Panc1 (cell line): ENCODE results near the gene DLG2. TPM values are rescaled to one million over a fixed set of nuclear protein-coding genes. Genes with fewer than 3 reads are reported as not detected.

Experiments
- ATAC-seq: fragments of 200-7000 bp; cut with Tn5 transposase; 2 replicates; pipeline ENCODE4 v1.9.1; 2020; ENCODE audit warnings: mild to moderate bottlenecking, moderate library complexity
- BruUV-seq: library from RNA; stranded (reverse); fragments of 400-500 nt; replicated peaks from 2 replicates; lab custom pipeline; 2021; lab: Mats Ljungman, UMichigan
- CTCF ChIA-PET: fragments of 300-600 bp; sonication (Branson Sonifier 250); formaldehyde crosslinking; loops from one replicate; lab custom pipeline; 2022; ENCODE audit warnings: antibody characterized with exemption; lab: Charles Lee
- POLR2A ChIA-PET: fragments of 300-600 bp; sonication (Branson Sonifier 250); formaldehyde crosslinking; loops from one replicate; lab custom pipeline; 2022; ENCODE audit warnings: antibody characterized with exemption; lab: Charles Lee
- DNase-seq: peaks from one replicate; pipeline ENCODE4 v3.0.0-alpha.2; 2010; ENCODE audit warnings: low read depth, low spot score
- H3K27ac ChIP-seq: 2 replicates; pipeline ENCODE4 v1.5.1; 2011; ENCODE audit warnings: mild to moderate bottlenecking, low read length, inconsistent platforms
- H3K27me3 ChIP-seq: fragments of 200-500 bp; sonication (Bioruptor generic); 2 replicates; pipeline ENCODE4 v1.6.0; 2014; ENCODE audit warnings: low read length, inconsistent platforms; ENCODE audit not compliant: control insufficient read depth, insufficient read depth
- H3K36me3 ChIP-seq: fragments of 200-500 bp; sonication (Bioruptor generic); 2 replicates; pipeline ENCODE4 v1.5.1; 2014; ENCODE audit warnings: inconsistent platforms, mild to moderate bottlenecking, low read length, moderate library complexity; ENCODE audit not compliant: control insufficient read depth, insufficient read depth
- H3K4me1 ChIP-seq: 2 replicates; pipeline ENCODE4 v1.5.1; 2011; ENCODE audit warnings: inconsistent platforms, mild to moderate bottlenecking, low read length, moderate library complexity; ENCODE audit not compliant: control insufficient read depth, insufficient read depth
- H3K4me3 ChIP-seq, 2 experiments: 2 replicates each; pipeline ENCODE4 v1.5.1; 2011 to 2012; ENCODE audit warnings: low read depth in 2 of 2, low read length in 2 of 2, mild to moderate bottlenecking in 2 of 2, inconsistent platforms in 1 of 2, moderate library complexity in 1 of 2
- H3K9me3 ChIP-seq: fragments of 200-500 bp; sonication (Bioruptor generic); 2 replicates; pipeline ENCODE4 v1.5.1; 2014; ENCODE audit warnings: low read depth, mild to moderate bottlenecking, inconsistent platforms, low read length, moderate library complexity; ENCODE audit not compliant: control insufficient read depth, insufficient read depth
- POLR2AphosphoS5 ChIP-seq: IDR thresholded peaks from 2 replicates; pipeline ENCODE4 v1.6.1; 2012; ENCODE audit warnings: mild to moderate bottlenecking, low read depth, low read length, moderate library complexity
- SIN3A ChIP-seq: IDR thresholded peaks from 2 replicates; pipeline ENCODE4 v1.6.1; 2012; ENCODE audit warnings: low read depth, mild to moderate bottlenecking, low read length, moderate library complexity, borderline replicate concordance; ENCODE audit not compliant: insufficient read depth
- TCF7L2 ChIP-seq: IDR thresholded peaks from 2 replicates; pipeline ENCODE4 v1.6.1; 2011; ENCODE audit warnings: mild to moderate bottlenecking, low read depth, low read length, inconsistent platforms
- in situ Hi-C: cut with HindIII; loops from 2 replicates; pipeline ENCODE4 v1.10.0; 2016; ENCODE audit warnings: low sequenced_read_pairs, low pct_unique_long_range_greater_than_20kb
- intact Hi-C: fragments of 100-400 bp; cut with micrococcal nuclease; formaldehyde crosslinking; loops from one replicate; pipeline ENCODE4 v1.10.0; 2022; ENCODE audit not compliant: unreplicated experiment
- total RNA-seq: library from RNA; stranded (reverse); gene quantifications from one replicate; pipeline ENCODE4 v1.2.1, GENCODE V29; 2021; ENCODE audit not compliant: unreplicated experiment
- TF ChIP-seq, protein P1 (sequence below), 2 experiments: IDR thresholded peaks; 2 replicates each; pipeline ENCODE4 v1.6.1; 2011 to 2012; ENCODE audit warnings: low read depth in 2 of 2, control low read depth in 1 of 2, low read length in 1 of 2, mild to moderate bottlenecking in 1 of 2, moderate library complexity in 1 of 2; ENCODE audit not compliant: insufficient read depth in 1 of 2
- TF ChIP-seq, protein P2 (sequence below): fragments of 450-650 bp; IDR thresholded peaks from 2 replicates; pipeline ENCODE4 v1.5.1; 2017; ENCODE audit warnings: mild to moderate bottlenecking

DLG2 gene
- total RNA-seq, 1 experiment from 2014 or later: 4.2 TPM

DNA sequence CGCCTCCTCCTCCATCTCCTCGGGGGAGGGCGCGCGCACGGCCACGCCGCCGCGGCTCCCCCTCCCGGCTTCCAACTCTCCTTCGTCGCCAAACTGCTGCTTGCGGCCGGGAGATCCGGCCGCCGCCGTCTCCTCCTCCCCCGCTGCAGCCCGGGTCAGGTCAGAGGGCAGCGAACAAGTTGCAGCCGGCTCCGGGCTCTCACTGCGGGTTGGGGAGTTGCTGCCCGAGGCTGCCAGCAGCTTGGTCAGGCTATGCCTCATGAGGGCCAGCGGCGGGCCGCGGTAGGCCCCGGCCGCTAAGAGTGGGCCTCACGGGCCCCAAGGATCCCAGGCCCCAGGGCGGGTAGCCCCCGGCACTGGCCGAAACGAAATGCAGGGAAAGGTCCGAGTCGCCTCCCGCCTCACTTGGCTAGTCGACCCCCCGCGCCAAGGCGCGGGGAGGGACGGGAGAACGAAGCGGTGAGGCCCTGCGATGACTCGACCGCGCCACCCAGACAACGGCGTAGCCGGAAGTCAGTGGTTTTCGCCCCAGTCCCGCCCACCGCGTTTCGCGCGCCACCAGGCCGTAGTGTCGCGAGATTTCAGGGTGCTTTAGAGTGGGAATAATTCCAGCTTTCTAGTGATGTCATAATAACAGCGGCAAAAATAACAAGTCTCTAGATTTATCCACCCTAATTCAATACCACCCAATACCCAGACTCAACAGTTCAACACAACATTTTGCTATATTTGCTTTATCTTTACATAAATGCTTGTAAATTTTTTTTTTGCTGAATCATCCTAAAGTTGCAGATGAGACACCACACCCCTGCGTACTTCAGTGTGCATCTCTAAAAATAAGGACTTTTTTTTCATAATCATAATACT is 37.7 kb upstream of the DLG2 start, which contains the start of gene CREBZF:
TSS of gene CREBZF (minus strand) at position 515 of the 867 bp plus-strand sequence. CDS start at position 261, 254 bp downstream.
- BruUV-seq: no TSS peak
- TF ChIP-seq SIN3A (peak; percentile 98), POLR2AphosphoS5 (peak; percentile 98)
- TF ChIP-seq, protein P1, sequence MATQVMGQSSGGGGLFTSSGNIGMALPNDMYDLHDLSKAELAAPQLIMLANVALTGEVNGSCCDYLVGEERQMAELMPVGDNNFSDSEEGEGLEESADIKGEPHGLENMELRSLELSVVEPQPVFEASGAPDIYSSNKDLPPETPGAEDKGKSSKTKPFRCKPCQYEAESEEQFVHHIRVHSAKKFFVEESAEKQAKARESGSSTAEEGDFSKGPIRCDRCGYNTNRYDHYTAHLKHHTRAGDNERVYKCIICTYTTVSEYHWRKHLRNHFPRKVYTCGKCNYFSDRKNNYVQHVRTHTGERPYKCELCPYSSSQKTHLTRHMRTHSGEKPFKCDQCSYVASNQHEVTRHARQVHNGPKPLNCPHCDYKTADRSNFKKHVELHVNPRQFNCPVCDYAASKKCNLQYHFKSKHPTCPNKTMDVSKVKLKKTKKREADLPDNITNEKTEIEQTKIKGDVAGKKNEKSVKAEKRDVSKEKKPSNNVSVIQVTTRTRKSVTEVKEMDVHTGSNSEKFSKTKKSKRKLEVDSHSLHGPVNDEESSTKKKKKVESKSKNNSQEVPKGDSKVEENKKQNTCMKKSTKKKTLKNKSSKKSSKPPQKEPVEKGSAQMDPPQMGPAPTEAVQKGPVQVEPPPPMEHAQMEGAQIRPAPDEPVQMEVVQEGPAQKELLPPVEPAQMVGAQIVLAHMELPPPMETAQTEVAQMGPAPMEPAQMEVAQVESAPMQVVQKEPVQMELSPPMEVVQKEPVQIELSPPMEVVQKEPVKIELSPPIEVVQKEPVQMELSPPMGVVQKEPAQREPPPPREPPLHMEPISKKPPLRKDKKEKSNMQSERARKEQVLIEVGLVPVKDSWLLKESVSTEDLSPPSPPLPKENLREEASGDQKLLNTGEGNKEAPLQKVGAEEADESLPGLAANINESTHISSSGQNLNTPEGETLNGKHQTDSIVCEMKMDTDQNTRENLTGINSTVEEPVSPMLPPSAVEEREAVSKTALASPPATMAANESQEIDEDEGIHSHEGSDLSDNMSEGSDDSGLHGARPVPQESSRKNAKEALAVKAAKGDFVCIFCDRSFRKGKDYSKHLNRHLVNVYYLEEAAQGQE (IDR thresholded peaks at IDR 0.05; ENCODE audit: insufficient read depth in 1 of 2, low read depth in 2 of 2, low read length in 1 of 2): no peak

DNA sequence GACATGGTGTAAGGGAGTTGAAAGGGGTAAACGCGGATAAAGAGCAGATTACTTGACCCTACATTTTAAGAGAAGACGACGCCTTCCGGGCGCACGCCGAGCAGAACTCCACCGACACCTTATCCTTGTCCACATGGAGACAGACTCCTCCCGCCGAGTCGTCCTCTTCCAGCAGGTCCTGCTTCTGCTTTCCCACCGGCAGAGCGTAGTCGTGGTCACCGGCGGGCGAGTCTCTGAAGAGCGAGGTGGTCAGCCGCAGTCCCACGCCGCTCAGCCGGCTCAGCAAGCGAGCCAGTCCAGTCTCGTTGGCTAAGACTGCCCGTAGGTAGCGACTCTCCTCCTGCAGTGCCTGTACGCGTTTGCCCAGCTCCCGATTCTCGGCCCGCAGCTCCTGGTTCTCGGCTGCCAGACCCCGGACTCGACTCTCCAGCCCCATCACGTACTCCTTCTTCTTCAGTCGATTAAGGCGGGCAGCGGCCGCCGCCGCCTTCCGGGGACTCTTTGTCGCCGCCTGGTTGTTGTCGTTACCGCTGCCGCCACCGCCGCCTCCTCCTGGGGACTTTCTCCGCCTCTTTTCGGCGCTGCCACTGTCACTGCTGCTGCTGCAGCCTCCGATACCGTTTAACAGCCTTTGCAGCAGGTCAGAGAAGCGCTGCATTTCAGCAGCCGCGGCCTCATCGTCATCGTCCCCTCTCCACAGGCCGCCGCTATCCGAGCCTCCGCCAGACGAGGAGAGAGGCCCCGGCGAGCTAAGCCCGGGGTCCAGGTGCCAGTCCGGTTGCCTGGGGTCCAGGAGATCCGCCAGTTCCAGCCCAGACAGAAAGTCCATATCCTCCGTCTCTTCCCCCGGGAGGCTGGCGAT is 36.8 kb upstream of the DLG2 start:
- intact Hi-C loops (loop anchor here (5.0 kb wide), 2 partner anchors 37 to 67 kb away; partner anchors contain the start of genes DLG2 and TMEM126B), in situ Hi-C loops (no loop called here)
- DNase-seq (no peak), ATAC-seq (peak; percentile 71)
- peaks cover 33% of the 10 kb centered on the region for H3K4me1 ChIP-seq
- TF ChIP-seq SIN3A: no peak
- TF ChIP-seq, protein P1 (IDR thresholded peaks at IDR 0.05; ENCODE audit: insufficient read depth in 1 of 2, low read depth in 2 of 2, low read length in 1 of 2): 0 out of 4 replicates have a peak, but pooled peaks of 1 of the 2 experiments have one; percentile 3
- no peak for TF ChIP-seq TCF7L2
- TF ChIP-seq POLR2AphosphoS5: peak; percentile 19; the same call in 1 of the 2 replicates
- TF ChIP-seq, protein P2, sequence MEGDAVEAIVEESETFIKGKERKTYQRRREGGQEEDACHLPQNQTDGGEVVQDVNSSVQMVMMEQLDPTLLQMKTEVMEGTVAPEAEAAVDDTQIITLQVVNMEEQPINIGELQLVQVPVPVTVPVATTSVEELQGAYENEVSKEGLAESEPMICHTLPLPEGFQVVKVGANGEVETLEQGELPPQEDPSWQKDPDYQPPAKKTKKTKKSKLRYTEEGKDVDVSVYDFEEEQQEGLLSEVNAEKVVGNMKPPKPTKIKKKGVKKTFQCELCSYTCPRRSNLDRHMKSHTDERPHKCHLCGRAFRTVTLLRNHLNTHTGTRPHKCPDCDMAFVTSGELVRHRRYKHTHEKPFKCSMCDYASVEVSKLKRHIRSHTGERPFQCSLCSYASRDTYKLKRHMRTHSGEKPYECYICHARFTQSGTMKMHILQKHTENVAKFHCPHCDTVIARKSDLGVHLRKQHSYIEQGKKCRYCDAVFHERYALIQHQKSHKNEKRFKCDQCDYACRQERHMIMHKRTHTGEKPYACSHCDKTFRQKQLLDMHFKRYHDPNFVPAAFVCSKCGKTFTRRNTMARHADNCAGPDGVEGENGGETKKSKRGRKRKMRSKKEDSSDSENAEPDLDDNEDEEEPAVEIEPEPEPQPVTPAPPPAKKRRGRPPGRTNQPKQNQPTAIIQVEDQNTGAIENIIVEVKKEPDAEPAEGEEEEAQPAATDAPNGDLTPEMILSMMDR: peak; percentile 82
- H3K9me3 ChIP-seq: no peaks in the 10 kb centered on the region
- BruUV-seq: no TSS peak
- H3K27me3 ChIP-seq: no peaks in the 10 kb centered on the region
- peak overlapping the region; percentile 68 to 98 for H3K4me3 ChIP-seq
- POLR2A ChIA-PET: interaction anchor here (0.6 to 0.7 kb wide), 3 partner anchors 44 to 135 kb away, joined by 4 to 6 read pairs (median 6); no protein-coding TSS in a partner anchor
- peaks cover 31% of the 10 kb centered on the region for H3K36me3 ChIP-seq
- CTCF ChIA-PET: no interaction called here
- peak overlapping the region; percentile 90 for H3K27ac ChIP-seq

More for the DNA sequence above, 37.7 kb upstream of the DLG2 start, which contains the start of gene CREBZF:
- H3K9me3 ChIP-seq: no peaks in the 10 kb centered on the region
- H3K27ac ChIP-seq: peak within 1 kb of the TSS; percentile 90
- CTCF ChIA-PET: interaction anchor here (0.6 kb wide), 1 partner anchor 37 kb away, joined by 3 read pairs; the partner anchor contains the start of gene TMEM126B
- POLR2A ChIA-PET: interaction anchor here (0.5 to 0.6 kb wide), 3 partner anchors 14 to 355 kb away, joined by 3 to 6 read pairs (median 6); no protein-coding TSS in a partner anchor
- in situ Hi-C loops (no loop called here), intact Hi-C loops (loop anchor here (5.0 kb wide), 2 partner anchors 38 to 68 kb away; partner anchors contain the start of genes DLG2 and TMEM126B)
- peak within 1 kb of the TSS; percentile 68 to 98 for H3K4me3 ChIP-seq
- H3K4me1 ChIP-seq: peaks cover 33% of the 10 kb centered on the region
- ATAC-seq (peak; percentile 96), DNase-seq (peak; percentile 89)
- peaks cover 22% of the 10 kb centered on the region for H3K36me3 ChIP-seq
- no peaks in the 10 kb centered on the region for H3K27me3 ChIP-seq
